HFF-Myc (cell line): ENCODE results near the gene NUP62.

Source experiments
- DNase-seq: peaks from one replicate; pipeline ENCODE4 v3.0.0-alpha.2; 2011; ENCODE audit warnings: low read depth; ENCODE audit errors: extremely low read depth
- H3K4me3 ChIP-seq: replicated peaks from 2 replicates; pipeline ENCODE4 v1.5.1; 2011; ENCODE audit warnings: low read depth, mild to moderate bottlenecking, control low read depth, low read length
- CTCF ChIP-seq: IDR thresholded peaks from 2 replicates; pipeline ENCODE4 v1.5.1; 2012; ENCODE audit warnings: mild to moderate bottlenecking, low read depth, low read length, control low read depth; ENCODE audit errors: missing control alignments

NUP62 gene

DNA sequence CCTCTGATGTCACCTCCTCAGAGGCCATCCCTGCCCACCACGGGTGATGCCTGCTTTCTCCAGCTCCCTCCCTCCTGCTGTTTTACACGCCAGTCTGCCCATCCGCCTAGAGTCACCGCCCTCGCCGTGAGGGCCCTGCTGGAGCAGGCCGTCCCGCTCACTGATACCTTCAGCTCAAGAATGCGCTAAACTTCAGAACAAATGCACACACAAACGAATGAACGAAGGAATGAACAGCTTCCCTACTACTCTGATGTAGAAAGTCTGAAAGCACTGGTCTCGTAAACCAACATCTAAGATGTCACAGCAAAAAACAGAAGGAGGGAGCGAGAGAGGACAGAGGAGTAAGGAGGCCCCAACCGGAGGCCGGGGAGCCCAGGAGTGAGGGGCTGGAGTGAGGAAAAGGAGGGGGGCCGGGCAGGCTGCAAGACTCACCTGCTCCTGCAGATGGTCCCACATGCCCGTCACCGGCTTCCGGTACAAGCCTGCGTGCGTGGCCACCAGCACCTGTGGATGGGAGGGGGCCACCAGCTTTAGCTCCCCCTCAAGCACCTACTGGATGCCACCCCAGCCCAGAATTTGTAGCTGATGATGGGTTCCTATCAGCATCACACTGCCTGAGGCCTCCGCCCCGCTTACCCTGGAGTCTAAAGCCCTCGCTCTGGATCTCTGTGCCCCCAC is 65.9 kb downstream of the NUP62 start:
- TF ChIP-seq CTCF: no peak
- no peak overlapping the region for H3K4me3 ChIP-seq
- no peak for DNase-seq

GRCh38 chr19:49862391-49863253 is 66.7 kb downstream of the NUP62 start:
- no peak for DNase-seq
- no peak overlapping the region for H3K4me3 ChIP-seq
- peak; percentile 34 for TF ChIP-seq CTCF

DNA sequence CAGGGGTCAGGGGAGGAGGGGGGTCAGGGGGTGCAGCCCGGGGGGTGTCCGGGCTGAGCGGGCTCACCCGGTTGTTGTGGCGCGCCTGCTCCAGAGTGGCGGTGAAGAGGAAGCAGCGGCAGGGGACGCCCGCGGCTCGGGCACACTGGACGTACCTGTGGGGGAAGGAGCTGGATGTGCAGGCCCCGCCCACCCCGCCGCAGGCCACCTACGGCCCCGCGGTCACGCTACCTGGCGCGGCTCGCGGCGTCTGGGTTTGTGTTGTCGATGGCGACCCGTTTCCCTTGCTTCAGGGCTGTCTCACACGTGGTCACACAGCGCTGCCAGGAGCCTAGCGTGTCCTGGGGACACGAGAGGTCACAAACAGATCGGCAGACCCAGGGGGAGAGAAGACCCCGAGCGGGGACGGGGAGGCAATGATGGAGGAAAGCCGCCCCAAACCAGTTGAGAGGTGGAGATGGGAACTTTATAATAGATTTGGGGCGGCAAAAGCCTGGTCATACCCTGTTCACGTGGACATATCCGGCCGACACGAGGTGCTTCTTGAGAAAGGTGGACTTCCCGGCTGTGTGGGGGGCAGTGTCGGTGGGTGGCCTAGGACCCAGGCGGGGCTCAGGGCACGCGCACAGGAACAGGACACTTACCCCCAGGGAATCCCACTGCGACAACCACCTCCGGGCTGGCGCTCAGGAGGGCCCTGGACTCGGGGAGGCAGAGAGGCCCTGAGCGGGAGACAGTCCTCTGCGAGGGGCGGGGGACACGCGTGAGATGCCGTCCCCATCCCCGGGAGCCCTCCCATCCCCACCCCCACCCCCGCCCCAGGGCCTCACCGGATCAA is 67.5 kb downstream of the NUP62 start:
- no peak for TF ChIP-seq CTCF
- H3K4me3 ChIP-seq: no peak overlapping the region
- no peak for DNase-seq

- no peak for TF ChIP-seq CTCF
- DNase-seq: no peak
- H3K4me3 ChIP-seq: no peak overlapping the region
These were observed 68.2 kb downstream of the NUP62 start for GRCh38 chr19:49861107-49861506.

- H3K4me3 ChIP-seq: no peak overlapping the region
- DNase-seq: no peak
- TF ChIP-seq CTCF: no peak
These were observed 68.8 kb downstream of the NUP62 start for GRCh38 chr19:49860336-49861102.
